Measurements from ENCODE around the gene KCTD16. TPM values are rescaled to one million over a fixed set of nuclear protein-coding genes. Genes with fewer than 3 reads are reported as not detected.

The KCTD16 gene
- total RNA-seq, 1 experiment from 2014 or later = 0.14 TPM

DNA sequence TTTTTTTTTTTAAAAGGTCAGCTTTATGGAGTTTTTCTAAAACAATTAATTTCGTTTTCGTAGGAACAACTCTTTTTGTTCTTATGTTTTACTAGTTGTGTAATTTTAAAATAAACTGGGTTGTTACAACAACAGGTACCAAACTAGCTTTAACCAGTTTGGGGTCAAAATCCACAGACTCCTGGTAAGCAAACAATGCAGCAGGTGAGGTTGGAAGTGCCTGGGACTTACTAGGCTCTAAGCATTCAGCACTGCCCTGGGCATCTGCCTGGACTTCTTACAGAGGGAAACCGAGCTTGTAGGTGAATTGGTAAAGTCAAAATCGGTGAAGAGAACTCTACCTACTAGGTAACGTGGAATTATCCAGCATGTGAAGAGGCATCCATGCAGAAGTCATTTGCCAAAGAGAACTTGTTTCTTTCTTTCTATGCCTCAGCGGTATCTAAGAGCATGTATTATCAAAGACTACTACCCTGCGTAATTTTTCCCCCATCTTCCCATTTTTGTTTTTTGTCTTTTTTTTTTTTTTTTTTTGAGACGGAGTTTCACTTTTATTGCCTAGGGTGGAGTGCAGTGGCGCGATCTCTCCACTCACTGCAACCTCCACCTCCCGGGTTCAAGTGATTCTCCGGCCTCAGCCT, 145.4 kb downstream of the KCTD16 start:
- H3K4me3 Mint-ChIP-seq (ENCODE audit: low read depth, unreplicated experiment) = no peak overlapping the region
- no peaks in the 10 kb centered on the region for H3K9me3 Mint-ChIP-seq (ENCODE audit: low read depth, unreplicated experiment)
- intact Hi-C loops (cut with micrococcal nuclease; ENCODE audit: unreplicated experiment) = no loop called here

DNA sequence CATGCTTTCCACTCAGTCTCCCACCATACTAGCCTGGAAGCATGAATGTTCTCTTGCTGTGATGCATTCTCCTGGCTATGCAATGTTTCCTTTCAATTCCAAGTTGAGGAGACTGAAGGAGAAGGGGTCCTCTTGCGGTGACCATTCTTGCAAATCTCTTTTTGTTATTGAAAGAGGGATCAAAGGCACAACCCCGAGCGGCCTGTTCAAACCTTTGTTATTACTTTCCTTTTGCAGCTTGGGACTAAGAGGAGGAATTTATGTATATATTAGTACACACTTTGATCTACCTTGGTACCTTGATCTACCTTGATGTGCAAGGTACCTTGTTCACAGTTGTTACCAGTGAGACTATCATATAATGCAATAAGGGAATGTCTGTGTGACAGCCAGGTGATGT, 147.3 kb downstream of the KCTD16 start:
- peaks cover 4% of the 10 kb centered on the region for H3K27me3 Mint-ChIP-seq (ENCODE audit: unreplicated experiment)
- CTCF ChIA-PET = no interaction called here
- H3K27ac Mint-ChIP-seq (ENCODE audit: unreplicated experiment) = no peak overlapping the region
- TF ChIP-seq, protein P1, sequence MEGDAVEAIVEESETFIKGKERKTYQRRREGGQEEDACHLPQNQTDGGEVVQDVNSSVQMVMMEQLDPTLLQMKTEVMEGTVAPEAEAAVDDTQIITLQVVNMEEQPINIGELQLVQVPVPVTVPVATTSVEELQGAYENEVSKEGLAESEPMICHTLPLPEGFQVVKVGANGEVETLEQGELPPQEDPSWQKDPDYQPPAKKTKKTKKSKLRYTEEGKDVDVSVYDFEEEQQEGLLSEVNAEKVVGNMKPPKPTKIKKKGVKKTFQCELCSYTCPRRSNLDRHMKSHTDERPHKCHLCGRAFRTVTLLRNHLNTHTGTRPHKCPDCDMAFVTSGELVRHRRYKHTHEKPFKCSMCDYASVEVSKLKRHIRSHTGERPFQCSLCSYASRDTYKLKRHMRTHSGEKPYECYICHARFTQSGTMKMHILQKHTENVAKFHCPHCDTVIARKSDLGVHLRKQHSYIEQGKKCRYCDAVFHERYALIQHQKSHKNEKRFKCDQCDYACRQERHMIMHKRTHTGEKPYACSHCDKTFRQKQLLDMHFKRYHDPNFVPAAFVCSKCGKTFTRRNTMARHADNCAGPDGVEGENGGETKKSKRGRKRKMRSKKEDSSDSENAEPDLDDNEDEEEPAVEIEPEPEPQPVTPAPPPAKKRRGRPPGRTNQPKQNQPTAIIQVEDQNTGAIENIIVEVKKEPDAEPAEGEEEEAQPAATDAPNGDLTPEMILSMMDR (IDR thresholded peaks at IDR 0.05; ENCODE audit: unreplicated experiment) = no peak
- no peak overlapping the region for H3K4me3 Mint-ChIP-seq (ENCODE audit: low read depth, unreplicated experiment)
- H3K36me3 Mint-ChIP-seq (ENCODE audit: insufficient read depth, unreplicated experiment) = no peaks in the 10 kb centered on the region
- DNase-seq = no peak
- no peaks in the 10 kb centered on the region for H3K9me3 Mint-ChIP-seq (ENCODE audit: low read depth, unreplicated experiment)
- intact Hi-C loops (cut with micrococcal nuclease; ENCODE audit: unreplicated experiment) = no loop called here
- H3K4me1 Mint-ChIP-seq (ENCODE audit: low read depth, unreplicated experiment) = no peaks in the 10 kb centered on the region
- BruUV-seq (replicated peaks) = no TSS peak

More for the DNA sequence above, 145.4 kb downstream of the KCTD16 start:
- Mint-ChIP-seq H3K4me1 (ENCODE audit: low read depth, unreplicated experiment) (no peaks in the 10 kb centered on the region), H3K27ac (ENCODE audit: unreplicated experiment) (no peak overlapping the region), H3K36me3 (ENCODE audit: insufficient read depth, unreplicated experiment) (no peaks in the 10 kb centered on the region), H3K27me3 (ENCODE audit: unreplicated experiment) (peaks cover 13% of the 10 kb centered on the region)
- CTCF ChIA-PET = no interaction called here
- TF ChIP-seq, protein P1 (IDR thresholded peaks at IDR 0.05; ENCODE audit: unreplicated experiment) = no peak
- BruUV-seq (replicated peaks) = no TSS peak
- no peak for DNase-seq

DNA sequence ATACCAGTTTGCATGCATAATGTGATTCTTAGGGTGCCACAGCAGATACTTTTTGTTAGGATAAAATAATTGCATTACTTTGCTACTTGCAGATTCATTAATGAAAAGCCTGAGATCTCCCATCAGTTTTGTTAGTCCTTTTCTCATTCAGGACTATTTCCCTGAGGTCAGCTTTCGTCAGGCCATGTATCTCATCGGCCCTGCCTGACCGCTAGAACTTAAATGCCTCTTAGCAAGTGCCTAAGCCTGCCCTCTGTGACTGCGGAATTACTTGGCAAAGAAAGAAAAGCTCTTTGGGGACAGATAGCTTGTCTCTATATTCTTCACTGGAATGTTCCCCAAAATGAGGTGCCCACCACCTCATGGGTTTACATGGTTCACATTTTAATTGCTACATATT, 147.8 kb downstream of the KCTD16 start:
- intact Hi-C loops (cut with micrococcal nuclease; ENCODE audit: unreplicated experiment) = no loop called here
- Mint-ChIP-seq H3K4me3 (ENCODE audit: low read depth, unreplicated experiment) (no peak overlapping the region), H3K36me3 (ENCODE audit: insufficient read depth, unreplicated experiment) (no peaks in the 10 kb centered on the region), H3K9me3 (ENCODE audit: low read depth, unreplicated experiment) (no peaks in the 10 kb centered on the region), H3K27ac (ENCODE audit: unreplicated experiment) (no peak overlapping the region), H3K27me3 (ENCODE audit: unreplicated experiment) (no peaks in the 10 kb centered on the region), H3K4me1 (ENCODE audit: low read depth, unreplicated experiment) (no peaks in the 10 kb centered on the region)
- BruUV-seq (replicated peaks) = no TSS peak
- no peak for DNase-seq
- TF ChIP-seq, protein P1 (IDR thresholded peaks at IDR 0.05; ENCODE audit: unreplicated experiment) = no peak
- CTCF ChIA-PET = no interaction called here

DNA sequence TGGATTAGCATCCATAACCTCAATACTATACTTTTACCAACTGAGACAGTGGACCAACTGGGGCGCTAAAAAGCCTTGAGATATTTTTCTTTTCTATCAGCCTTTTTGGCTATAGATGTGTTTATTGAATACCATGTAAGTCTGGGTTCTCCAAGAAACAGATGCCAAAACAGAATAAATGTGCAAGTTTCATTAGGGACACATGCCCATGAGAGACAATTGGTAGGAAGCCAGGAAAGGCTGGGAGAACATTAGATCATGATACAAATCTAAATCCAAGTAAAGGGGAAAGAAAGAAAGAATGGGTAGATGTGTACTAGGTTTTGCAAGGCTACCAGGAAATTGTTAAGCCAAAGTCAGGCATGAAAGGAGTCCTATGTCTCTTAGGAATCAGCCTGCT, 152.5 kb downstream of the KCTD16 start:
- H3K9me3 Mint-ChIP-seq (ENCODE audit: low read depth, unreplicated experiment) = no peaks in the 10 kb centered on the region
- CTCF ChIA-PET = interaction anchor here (0.6 kb wide), 1 partner anchor 9 kb away, joined by 3 read pairs; no protein-coding TSS in a partner anchor
- H3K4me1 Mint-ChIP-seq (ENCODE audit: low read depth, unreplicated experiment) = no peaks in the 10 kb centered on the region
- H3K27me3 Mint-ChIP-seq (ENCODE audit: unreplicated experiment) = no peaks in the 10 kb centered on the region
- no peak for DNase-seq
- no TSS peak for BruUV-seq (replicated peaks)
- no peak overlapping the region for H3K4me3 Mint-ChIP-seq (ENCODE audit: low read depth, unreplicated experiment)
- H3K27ac Mint-ChIP-seq (ENCODE audit: unreplicated experiment) = no peak overlapping the region
- TF ChIP-seq, protein P1 (IDR thresholded peaks at IDR 0.05; ENCODE audit: unreplicated experiment) = no peak
- intact Hi-C loops (cut with micrococcal nuclease; ENCODE audit: unreplicated experiment) = no loop called here
- no peaks in the 10 kb centered on the region for H3K36me3 Mint-ChIP-seq (ENCODE audit: insufficient read depth, unreplicated experiment)

Data from Calu3 (cell line).